IMR-90 (cell line): ENCODE results near the gene DOCK7. TPM values are rescaled to one million over a fixed set of nuclear protein-coding genes. Genes with fewer than 3 reads are reported as not detected.

Experiments used
- ATAC-seq: fragments of 200-7000 bp; cut with Tn5 transposase; 2 replicates; pipeline ENCODE4 v1.9.1; 2020; ENCODE audit warnings: low read depth, mild to moderate bottlenecking, moderate library complexity
- BruUV-seq: library from RNA; stranded (reverse); fragments of 400-500 nt; replicated peaks from 2 replicates; lab custom pipeline; 2021; lab: Mats Ljungman, UMichigan
- CTCF ChIA-PET: fragments of 300-600 bp; formaldehyde crosslinking; extraction: SDS; loops from one replicate; lab custom pipeline; 2021; ENCODE audit warnings: antibody characterized with exemption; lab: Yijun Ruan, JAX
- POLR2A ChIA-PET: fragments of 300-600 bp; sonication (Branson Sonifier 250); formaldehyde crosslinking; loops from one replicate; lab custom pipeline; 2022; ENCODE audit warnings: antibody characterized with exemption; ENCODE audit not compliant: unreplicated experiment; lab: Charles Lee
- DNase-seq: peaks from one replicate; pipeline ENCODE4 v3.0.0; 2013
- H2AFZ ChIP-seq: replicated peaks from 2 replicates; pipeline ENCODE3; 2013; ENCODE audit warnings: low read length, mild to moderate bottlenecking; ENCODE audit not compliant: poor library complexity
- H2AK5ac ChIP-seq: 2 replicates; pipeline ENCODE4 v1.6.1; 2013; ENCODE audit warnings: low read depth, low read length, inconsistent platforms
- H2AK9ac ChIP-seq: replicated peaks from 2 replicates; pipeline ENCODE3; 2013; ENCODE audit warnings: mild to moderate bottlenecking, low read depth, low read length, moderate library complexity; ENCODE audit not compliant: poor library complexity
- H2BK120ac ChIP-seq: 2 replicates; pipeline ENCODE4 v1.6.1; 2013; ENCODE audit warnings: low read depth, low read length, inconsistent platforms
- H2BK15ac ChIP-seq: 3 replicates; pipeline ENCODE4 v1.6.1; 2013; ENCODE audit warnings: low read depth, low read length, inconsistent platforms
- H2BK20ac ChIP-seq: 2 replicates; pipeline ENCODE4 v1.6.1; 2013; ENCODE audit warnings: low read depth, mild to moderate bottlenecking, inconsistent platforms, low read length, moderate library complexity
- H2BK5ac ChIP-seq: 2 replicates; pipeline ENCODE4 v1.6.1; 2013; ENCODE audit warnings: mild to moderate bottlenecking, low read depth, low read length, inconsistent platforms; ENCODE audit not compliant: poor library complexity, severe bottlenecking
- H3K14ac ChIP-seq: replicated peaks from 2 replicates; pipeline ENCODE4 v1.6.1; 2013; ENCODE audit warnings: low read depth, low read length, inconsistent platforms
- H3K18ac ChIP-seq: 2 replicates; pipeline ENCODE4 v1.6.1; 2013; ENCODE audit warnings: low read depth, low read length, control low read depth
- H3K23ac ChIP-seq: 2 replicates; pipeline ENCODE4 v1.6.1; 2013; ENCODE audit warnings: low read depth, low read length, inconsistent platforms
- H3K27ac ChIP-seq: 2 replicates; pipeline ENCODE4 v1.5.1; 2013; ENCODE audit warnings: mild to moderate bottlenecking, control low read depth, low read length; ENCODE audit not compliant: insufficient read depth
- H3K27me3 ChIP-seq: 2 replicates; pipeline ENCODE4 v1.6.1; 2013; ENCODE audit warnings: low read length; ENCODE audit not compliant: control insufficient read depth, insufficient read depth
- H3K36me3 ChIP-seq: 2 replicates; pipeline ENCODE4 v1.6.1; 2013; ENCODE audit warnings: low read length, mixed read lengths; ENCODE audit not compliant: control insufficient read depth, insufficient read depth
- H3K4ac ChIP-seq: 2 replicates; pipeline ENCODE4 v1.6.1; 2013; ENCODE audit warnings: low read depth, low read length, inconsistent platforms
- H3K4me1 ChIP-seq: 2 replicates; pipeline ENCODE4 v1.6.1; 2013; ENCODE audit warnings: low read length, mixed read lengths; ENCODE audit not compliant: control insufficient read depth, insufficient read depth
- H3K4me2 ChIP-seq: 2 replicates; pipeline ENCODE4 v1.6.1; 2013; ENCODE audit warnings: low read depth, mild to moderate bottlenecking, control low read depth, low read length, moderate library complexity
- H3K4me3 ChIP-seq: 2 replicates; pipeline ENCODE4 v1.5.1; 2013; ENCODE audit warnings: low read depth, mild to moderate bottlenecking, control low read depth, low read length, moderate library complexity; ENCODE audit not compliant: insufficient read depth
- H3K56ac ChIP-seq: 2 replicates; pipeline ENCODE4 v1.6.1; 2013; ENCODE audit warnings: low read length, inconsistent platforms; ENCODE audit not compliant: insufficient read depth; ENCODE audit errors: extremely low read depth
- H3K79me1 ChIP-seq, 2 experiments: 2 replicates each; pipeline ENCODE4 v1.6.1; 2013; ENCODE audit warnings: low read length in 2 of 2, inconsistent platforms in 1 of 2, low read depth in 1 of 2
- H3K9ac ChIP-seq: 2 replicates; pipeline ENCODE4 v1.6.1; 2013; ENCODE audit warnings: low read depth, low read length, control low read depth
- H3K9me1 ChIP-seq: 2 replicates; pipeline ENCODE4 v1.6.1; 2013; ENCODE audit warnings: low read length, inconsistent platforms; ENCODE audit not compliant: insufficient read depth
- H3K9me3 ChIP-seq: 2 replicates; pipeline ENCODE4 v1.6.1; 2013; ENCODE audit warnings: low read length; ENCODE audit not compliant: control insufficient read depth, insufficient read depth
- H4K20me1 ChIP-seq: 2 replicates; pipeline ENCODE4 v1.6.1; 2013; ENCODE audit warnings: low read length, inconsistent platforms; ENCODE audit not compliant: insufficient read depth
- H4K5ac ChIP-seq: 2 replicates; pipeline ENCODE4 v1.6.1; 2013; ENCODE audit warnings: mild to moderate bottlenecking, low read depth, low read length, control low read depth
- H4K8ac ChIP-seq, 2 experiments: 2 replicates each; pipeline ENCODE4 v1.6.1; 2013; ENCODE audit warnings: low read depth in 2 of 2, low read length in 2 of 2, control low read depth in 1 of 2, inconsistent platforms in 1 of 2
- H4K91ac ChIP-seq: 2 replicates; pipeline ENCODE4 v1.6.1; 2013; ENCODE audit warnings: low read depth, low read length, inconsistent platforms; ENCODE audit not compliant: insufficient read depth
- NFE2L2 ChIP-seq: fragments of 150-350 bp; IDR thresholded peaks from 2 replicates; pipeline ENCODE4 v1.6.1; 2016; ENCODE audit warnings: low read depth, mild to moderate bottlenecking, low read length
- RAD21 ChIP-seq: IDR thresholded peaks from 2 replicates; pipeline ENCODE4 v1.6.1; 2012; ENCODE audit warnings: low read length, improper control_type of control experiment
- WGBS, 2 experiments: methylation state at CpG; one replicate each; pipeline versions ENCODE4 v1.1.5 to v1.1.7; 2013; ENCODE audit warnings: missing lambda C conversion rate in 2 of 2; ENCODE audit not compliant: insufficient read length in 1 of 2; ENCODE audit errors: extremely low coverage in 2 of 2; 5-methylcytosine and 5-hydroxymethylcytosine counted together
- dilution Hi-C: fragments of 300-500 bp; cut with HindIII; formaldehyde crosslinking; loops from one replicate; pipeline ENCODE4 v1.14.3; 2018; ENCODE audit warnings: low sequenced_read_pairs; ENCODE audit not compliant: unreplicated experiment
- in situ Hi-C: fragments of 300-500 bp; cut with MboI; formaldehyde crosslinking; loops from 3 replicates; pipeline ENCODE4 v1.14.3; 2019; ENCODE audit warnings: low sequenced_read_pairs, inconsistent platforms, mixed read lengths
- intact Hi-C: fragments of 100-400 bp; cut with micrococcal nuclease; formaldehyde crosslinking; loops from 2 replicates; pipeline ENCODE4 v1.10.0; 2022
- polyA plus RNA-seq, 3 experiments: library from polyadenylated mRNA; depleted of rRNA; stranded (reverse); fragments of >200 nt; gene quantifications; 2 replicates each; pipeline ENCODE4 v1.2.3, GENCODE V29; 2012; ENCODE audit warnings: low replicate concordance in 1 of 3
- total RNA-seq: library from RNA; depleted of rRNA; stranded (reverse); fragments of >200 nt; gene quantifications from 2 replicates; pipeline ENCODE4 v1.2.3, GENCODE V29; 2012

The DOCK7 gene
- total and polyA plus RNA-seq, 2 of the 4 experiments (the other 2 are of a cell fraction), result 38.0 to 97.7 TPM

DNA sequence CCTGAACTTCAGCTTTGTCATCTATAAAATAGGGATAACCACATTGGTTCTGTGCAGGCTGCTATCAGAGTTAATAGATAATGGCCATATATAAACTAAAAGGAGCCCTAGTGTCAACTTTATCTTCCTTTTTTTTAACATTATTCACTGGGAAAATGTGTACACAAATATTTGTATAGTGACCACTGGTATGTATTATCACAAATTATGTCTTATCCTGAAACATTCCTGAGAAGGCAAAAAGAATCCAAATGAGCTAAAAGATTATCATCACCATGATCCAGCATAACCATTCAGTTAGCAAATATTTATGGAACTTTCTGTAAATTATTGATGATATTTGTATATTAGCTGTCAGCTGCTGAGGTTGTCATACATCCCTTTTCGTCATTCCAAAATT lies 74.3 kb downstream of the DOCK7 start:
- Histone ChIP-seq H4K20me1 (no peaks in the 10 kb centered on the region), H3K4ac (no peak overlapping the region), H3K9me3 (no peaks in the 10 kb centered on the region), H2AK9ac (no peak overlapping the region), H3K36me3 (peaks cover 3% of the 10 kb centered on the region), H3K9ac (no peak overlapping the region), H3K27ac (no peak overlapping the region), H4K91ac (no peak overlapping the region), H3K56ac (no peak overlapping the region), H2AK5ac (no peak overlapping the region), H3K23ac (no peak overlapping the region), H3K4me3 (no peak overlapping the region), H2BK15ac (no peak overlapping the region), H2BK120ac (no peak overlapping the region), H3K27me3 (no peaks in the 10 kb centered on the region), H3K9me1 (no peaks in the 10 kb centered on the region), H3K4me1 (no peaks in the 10 kb centered on the region; the same call in none of the 2 replicates), H2BK20ac (no peak overlapping the region), H2BK5ac (peak overlapping the region; percentile 65), H3K14ac (no peak overlapping the region), H3K18ac (no peak overlapping the region), H3K4me2 (no peak overlapping the region), H4K5ac (no peak overlapping the region), H4K8ac (no peak overlapping the region), H3K79me1 (peaks cover 5 to 9% of the 10 kb centered on the region in 2 experiments), H2AFZ (no peak overlapping the region)
- in situ Hi-C loops (no loop called here), intact Hi-C loops (no loop called here), dilution Hi-C loops (no loop called here)
- TF ChIP-seq RAD21 (no peak), NFE2L2 (peak; percentile 19; the same call in 1 of the 2 replicates)
- DNase-seq, result peak; percentile 22
- ChIA-PET POLR2A (no interaction called here), CTCF (no interaction called here)
- BruUV-seq, result TSS peak; percentile 3
- no CpG with 5 or more reads among the region's 1 CpG for WGBS, 2 experiments
- peak; percentile 73 for ATAC-seq
